H1 (cell line): ENCODE results near the gene NRXN2. TPM values are rescaled to one million over a fixed set of nuclear protein-coding genes. Genes with fewer than 3 reads are reported as not detected.

Experiments
- CTCF ChIA-PET: fragments of 300-600 bp; sonication (Branson Sonifier 250); formaldehyde crosslinking; loops from one replicate; lab custom pipeline; 2021; ENCODE audit not compliant: partially characterized antibody; lab: Charles Lee
- POLR2A ChIA-PET: fragments of 300-600 bp; sonication (Branson Sonifier 250); formaldehyde crosslinking; loops from one replicate; lab custom pipeline; 2021; ENCODE audit warnings: inconsistent platforms; ENCODE audit not compliant: partially characterized antibody; lab: Charles Lee
- DNase-seq, 2 experiments: peaks; one replicate each; pipeline versions ENCODE4 v3.0.0 to v3.0.0-alpha.2; 2010 to 2022; ENCODE audit warnings: low spot score in 2 of 2, low read depth in 1 of 2, mixed read lengths in 1 of 2
- FAIRE-seq: peaks from 2 replicates; lab custom pipeline; 2011; peaks lifted over from hg19 to GRCh38; lab: Jason Lieb, UNC
- H2AFZ ChIP-seq: 2 replicates; pipeline ENCODE4 v1.8.1; 2012; ENCODE audit warnings: low read length, inconsistent platforms
- H2AK5ac ChIP-seq: 2 replicates; pipeline ENCODE4 v1.6.1; 2013; ENCODE audit warnings: low read depth, low read length
- H2BK120ac ChIP-seq: replicated peaks from 2 replicates; pipeline ENCODE3; 2013; ENCODE audit warnings: low read depth, low read length, inconsistent platforms
- H2BK12ac ChIP-seq: 2 replicates; pipeline ENCODE4 v1.6.1; 2013; ENCODE audit warnings: low read depth, low read length
- H2BK15ac ChIP-seq: 2 replicates; pipeline ENCODE4 v1.6.1; 2013; ENCODE audit warnings: low read length
- H2BK20ac ChIP-seq: 2 replicates; pipeline ENCODE4 v1.6.1; 2013; ENCODE audit warnings: low read length
- H2BK5ac ChIP-seq: 2 replicates; pipeline ENCODE4 v1.6.1; 2013; ENCODE audit warnings: low read depth, low read length
- H3K14ac ChIP-seq: 2 replicates; pipeline ENCODE4 v1.6.1; 2013; ENCODE audit warnings: inconsistent platforms; ENCODE audit not compliant: insufficient read length
- H3K18ac ChIP-seq: 2 replicates; pipeline ENCODE4 v1.6.1; 2013; ENCODE audit warnings: low read length; ENCODE audit errors: extremely low read depth
- H3K23ac ChIP-seq: 2 replicates; pipeline ENCODE4 v1.6.1; 2013; ENCODE audit warnings: inconsistent platforms; ENCODE audit not compliant: insufficient read length
- H3K23me2 ChIP-seq: 2 replicates; pipeline ENCODE4 v1.6.1; 2013; ENCODE audit warnings: low read depth, low read length
- H3K27ac ChIP-seq: 2 replicates; pipeline ENCODE4 v1.6.1; 2011; ENCODE audit warnings: low read depth, low read length, inconsistent platforms
- H3K27me3 ChIP-seq, 4 experiments: replicated peaks in 1 of 4; 1 replicate in 1 of 4; 2 replicates in 3 of 4; pipeline versions ENCODE4 v1.6.1 to v1.8.1; 2011 to 2013; ENCODE audit warnings: low read length in 3 of 4, mild to moderate bottlenecking in 3 of 4, inconsistent platforms in 2 of 4, mixed read lengths in 2 of 4, moderate library complexity in 1 of 4; ENCODE audit not compliant: control insufficient read depth in 3 of 4, insufficient read depth in 3 of 4; ENCODE audit errors: extremely low read depth in 1 of 4
- H3K36me3 ChIP-seq, 4 experiments: 2 replicates each; pipeline versions ENCODE4 v1.6.1 to v1.8.1; 2011 to 2013; ENCODE audit warnings: mild to moderate bottlenecking in 4 of 4, low read length in 3 of 4, moderate library complexity in 2 of 4, control low read depth in 1 of 4, inconsistent platforms in 1 of 4; ENCODE audit not compliant: insufficient read depth in 4 of 4, control insufficient read depth in 2 of 4
- H3K4ac ChIP-seq: replicated peaks from 2 replicates; pipeline ENCODE3; 2013; ENCODE audit warnings: low read length, low read depth, mixed read lengths, inconsistent platforms; ENCODE audit not compliant: insufficient read length
- H3K4me1 ChIP-seq, 4 experiments: replicated peaks in 1 of 4; 1 replicate in 1 of 4; 2 replicates in 3 of 4; pipeline versions ENCODE4 v1.6.1 to v1.8.1; 2011 to 2013; ENCODE audit warnings: low read length in 3 of 4, inconsistent platforms in 2 of 4, mixed read lengths in 1 of 4; ENCODE audit not compliant: insufficient read depth in 4 of 4, control insufficient read depth in 3 of 4
- H3K4me2 ChIP-seq, 2 experiments: 2 replicates each; pipeline versions ENCODE4 v1.6.1 to v1.8.1; 2011 to 2013; ENCODE audit warnings: low read depth in 2 of 2, low read length in 2 of 2, control low read depth in 1 of 2, inconsistent platforms in 1 of 2, mild to moderate bottlenecking in 1 of 2; ENCODE audit not compliant: insufficient read depth in 1 of 2
- H3K4me3 ChIP-seq, 4 experiments: fragments of 200-600, 300-600 bp in 1 of 4; sonication (generic), shearing (Covaris generic), sonication (Bioruptor Twin) in 1 of 4; 2 replicates each; pipeline versions ENCODE4 v1.5.1 to v1.8.1; 2011 to 2016; ENCODE audit warnings: low read length in 4 of 4, low read depth in 3 of 4, control low read depth in 2 of 4, inconsistent platforms in 2 of 4, mild to moderate bottlenecking in 2 of 4, mixed read lengths in 1 of 4, moderate library complexity in 1 of 4; ENCODE audit not compliant: insufficient read depth in 2 of 4; ENCODE audit errors: extremely low read depth in 1 of 4
- H3K56ac ChIP-seq: replicated peaks from 2 replicates; pipeline ENCODE3; 2013; ENCODE audit warnings: low read depth, mild to moderate bottlenecking, mixed read lengths, low read length, inconsistent platforms; ENCODE audit not compliant: insufficient read length
- H3K79me1 ChIP-seq: 2 replicates; pipeline ENCODE4 v1.6.1; 2013; ENCODE audit warnings: low read depth, low read length, control low read depth
- H3K79me2 ChIP-seq, 2 experiments: 2 replicates each; pipeline versions ENCODE4 v1.6.1 to v1.8.1; 2012 to 2013; ENCODE audit warnings: low read length in 2 of 2, mild to moderate bottlenecking in 2 of 2, inconsistent platforms in 1 of 2; ENCODE audit not compliant: insufficient read depth in 2 of 2, control insufficient read depth in 1 of 2
- H3K9ac ChIP-seq, 4 experiments: replicated peaks in 1 of 4; 1 replicate in 1 of 4; 2 replicates in 3 of 4; pipeline versions ENCODE4 v1.6.1 to v1.8.1; 2011 to 2013; ENCODE audit warnings: low read depth in 3 of 4, low read length in 3 of 4, control low read depth in 2 of 4, mild to moderate bottlenecking in 2 of 4, moderate library complexity in 2 of 4, inconsistent platforms in 1 of 4; ENCODE audit errors: extremely low read depth in 1 of 4
- H3K9me3 ChIP-seq, 2 experiments: 2 replicates each; pipeline versions ENCODE4 v1.6.1 to v1.8.1; 2012 to 2013; ENCODE audit warnings: mild to moderate bottlenecking in 2 of 2, moderate library complexity in 2 of 2, control low read depth in 1 of 2, inconsistent platforms in 1 of 2, low read depth in 1 of 2, low read length in 1 of 2, mixed read lengths in 1 of 2; ENCODE audit not compliant: insufficient read depth in 2 of 2
- H4K20me1 ChIP-seq, 2 experiments: replicated peaks in 1 of 2; 2 replicates each; pipeline versions ENCODE3 to v1.8.1; 2011 to 2013; ENCODE audit warnings: inconsistent platforms in 2 of 2, low read length in 2 of 2, mild to moderate bottlenecking in 1 of 2; ENCODE audit not compliant: insufficient read depth in 2 of 2, control insufficient read depth in 1 of 2
- H4K5ac ChIP-seq: 2 replicates; pipeline ENCODE4 v1.6.1; 2013; ENCODE audit warnings: low read length, low read depth, mixed read lengths, inconsistent platforms; ENCODE audit not compliant: insufficient read length
- H4K8ac ChIP-seq: 2 replicates; pipeline ENCODE4 v1.8.0; 2013; ENCODE audit warnings: mild to moderate bottlenecking, moderate library complexity, low read length, inconsistent platforms; ENCODE audit not compliant: insufficient read depth; ENCODE audit errors: extremely low read depth
- H4K91ac ChIP-seq: replicated peaks from 2 replicates; pipeline ENCODE3; 2013; ENCODE audit warnings: low read length, mixed read lengths, inconsistent platforms; ENCODE audit not compliant: insufficient read length
- RNF2 ChIP-seq: fragments of 200-900, 300-1000 bp; sonication (generic); IDR thresholded peaks from 2 replicates; pipeline ENCODE4 v1.7.1; 2016; ENCODE audit warnings: borderline replicate concordance, low read depth, mild to moderate bottlenecking, antibody characterized with exemption, low read length; ENCODE audit not compliant: poor library complexity, severe bottlenecking; ENCODE audit errors: missing control alignments
- WGBS, 2 experiments: shearing (Covaris generic) in 1 of 2; methylation state at CpG; one replicate each; pipeline versions ENCODE4 v1.1.6 to v1.1.7; 2013 to 2015; ENCODE audit warnings: low lambda C conversion rate in 2 of 2, mixed read lengths in 2 of 2, inconsistent platforms in 1 of 2, low coverage in 1 of 2, missing lambda C conversion rate in 1 of 2; ENCODE audit not compliant: insufficient replicate concordance in 2 of 2, insufficient coverage in 1 of 2, insufficient read length in 1 of 2; ENCODE audit errors: extremely low coverage in 1 of 2, missing lambda C conversion rate in 1 of 2; 5-methylcytosine and 5-hydroxymethylcytosine counted together
- polyA plus RNA-seq, 7 experiments: library from polyadenylated mRNA; depleted of rRNA in 3 of 7; stranded (reverse) in 5 of 7; unstranded in 2 of 7; fragments of >200 nt in 5 of 7; fragments of 200-250 nt in 2 of 7; gene quantifications; 1 replicate in 5 of 7; 2 replicates in 1 of 7; 4 replicates in 1 of 7; pipeline versions ENCODE4 v1.2.1 to v1.2.3, GENCODE V29; 2011 to 2013; ENCODE audit warnings: missing spikeins in 2 of 7, mixed read lengths in 2 of 7
- total RNA-seq: library from RNA; stranded (reverse); fragmentation: NEBNext Ultra II Directional; extraction: Animal tissue kit (Norgen Biotek cat#: 25700); gene quantifications from 2 replicates; pipeline ENCODE4 v1.2.1, GENCODE V29; 2021
- TF ChIP-seq, protein P1 (sequence below): IDR thresholded peaks from 2 replicates; pipeline ENCODE4 v1.6.1; 2012; ENCODE audit warnings: inconsistent platforms

The NRXN2 gene
- total and polyA plus RNA-seq, 2 of the 8 experiments (the other 6 are each of a cell fraction or from before 2014, with no cell fraction given), result 1.3 to 11.5 TPM

DNA sequence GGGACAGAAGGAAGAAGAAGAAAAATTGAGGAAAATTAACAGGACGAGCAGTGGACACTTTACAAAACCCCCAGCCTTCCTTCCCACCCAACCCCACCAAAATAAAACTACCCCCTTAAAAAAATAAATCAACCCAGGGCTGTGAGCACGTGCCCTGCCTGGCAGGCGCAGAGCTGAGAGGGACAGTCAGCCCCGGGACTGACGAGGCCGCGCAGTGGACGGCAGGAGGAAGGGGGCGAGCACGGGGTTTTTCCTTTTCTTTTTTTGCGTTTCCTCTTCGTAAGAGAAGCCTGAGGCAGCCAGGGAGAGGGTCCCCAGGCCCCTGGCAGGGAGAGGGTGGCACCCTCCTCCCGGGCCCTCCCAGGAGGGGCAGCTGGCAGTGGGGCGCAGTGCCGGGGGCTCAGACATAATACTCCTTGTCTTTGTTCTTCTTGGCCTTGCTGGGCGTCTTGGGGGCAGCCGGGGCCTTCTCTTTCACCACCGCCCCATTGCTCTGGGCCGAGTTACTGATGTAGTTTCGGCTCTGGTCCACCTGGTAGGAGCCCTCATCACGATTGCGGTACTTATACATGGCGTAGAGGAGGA, 116.1 kb downstream of the NRXN2 start:
- H3K18ac ChIP-seq, result no peak overlapping the region
- no peak overlapping the region for H3K14ac ChIP-seq
- no peaks in the 10 kb centered on the region for H4K20me1 ChIP-seq
- H3K4ac ChIP-seq, result no peak overlapping the region
- no peaks in the 10 kb centered on the region for H3K79me1 ChIP-seq
- no peak overlapping the region for H3K27ac ChIP-seq
- WGBS, 2 experiments, result 87% methylated on average over 21 of the region's 23 CpGs; no CpG with 5 or more reads in 1 of the 2 experiments
- H2AK5ac ChIP-seq, result no peak overlapping the region
- no peak overlapping the region; the same call in 1 of the 2 replicates for H4K8ac ChIP-seq
- H3K9me3 ChIP-seq, result no peaks in the 10 kb centered on the region
- no peak overlapping the region for H3K23ac ChIP-seq
- H3K4me3 ChIP-seq, result no peak overlapping the region
- no peak overlapping the region for H2BK12ac ChIP-seq
- no peaks in the 10 kb centered on the region for H3K79me2 ChIP-seq
- H3K23me2 ChIP-seq, result no peaks in the 10 kb centered on the region
- CTCF ChIA-PET, result interaction anchor here (0.6 to 1.1 kb wide), 3 partner anchors 9 to 115 kb away, joined by 3 to 4 read pairs (median 4); no protein-coding TSS in a partner anchor
- H3K56ac ChIP-seq, result no peak overlapping the region
- TF ChIP-seq RNF2, result no peak
- TF ChIP-seq, protein P1, sequence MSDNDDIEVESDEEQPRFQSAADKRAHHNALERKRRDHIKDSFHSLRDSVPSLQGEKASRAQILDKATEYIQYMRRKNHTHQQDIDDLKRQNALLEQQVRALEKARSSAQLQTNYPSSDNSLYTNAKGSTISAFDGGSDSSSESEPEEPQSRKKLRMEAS, result no peak
- no peaks in the 10 kb centered on the region for H3K27me3 ChIP-seq
- H3K4me2 ChIP-seq, result no peak overlapping the region
- no peak overlapping the region for H4K5ac ChIP-seq
- FAIRE-seq (no peak), DNase-seq (no peak)
- H2BK120ac ChIP-seq, result no peak overlapping the region
- H2BK20ac ChIP-seq, result no peak overlapping the region
- no peak overlapping the region for H2AFZ ChIP-seq
- no peak overlapping the region for H3K9ac ChIP-seq
- H3K36me3 ChIP-seq, result no peaks in the 10 kb centered on the region
- H3K4me1 ChIP-seq, result peaks cover 0 to 6% (median 0%) of the 10 kb centered on the region in 4 experiments; a peak in 1 of 7 replicates
- H2BK5ac ChIP-seq, result no peak overlapping the region
- H2BK15ac ChIP-seq, result no peak overlapping the region
- POLR2A ChIA-PET, result no interaction called here
- H4K91ac ChIP-seq, result no peak overlapping the region
